Liver (tissue), 9 donors: ENCODE data around the gene C2orf76. TPM values are rescaled to one million over a fixed set of nuclear protein-coding genes. Genes with fewer than 3 reads are reported as not detected.

Experiments
- DNase-seq: peaks from one replicate; pipeline ENCODE4 v3.0.0-alpha.2; 2017; ENCODE audit warnings: low spot score
- H3K27ac ChIP-seq, 2 donors: one replicate each; pipeline ENCODE4 v1.7.0; 2013; ENCODE audit warnings: inconsistent platforms in 2 of 2, low read length in 2 of 2, control low read depth in 1 of 2, low read depth in 1 of 2, mild to moderate bottlenecking in 1 of 2
- H3K27me3 ChIP-seq, 4 donors: one replicate each; pipeline versions ENCODE4 v1.6.1 to v1.7.0; 2013; ENCODE audit warnings: low read length in 3 of 4, inconsistent platforms in 1 of 4, mild to moderate bottlenecking in 1 of 4, moderate library complexity in 1 of 4; ENCODE audit not compliant: control insufficient read depth in 4 of 4, insufficient read depth in 4 of 4
- H3K36me3 ChIP-seq, 4 donors: one replicate each; pipeline versions ENCODE4 v1.6.1 to v1.7.0; 2013; ENCODE audit warnings: low read length in 3 of 4, mild to moderate bottlenecking in 3 of 4, low read depth in 1 of 4, moderate library complexity in 1 of 4; ENCODE audit not compliant: control insufficient read depth in 4 of 4, insufficient read depth in 3 of 4
- H3K4me1 ChIP-seq, 4 donors: one replicate each; pipeline versions ENCODE4 v1.6.1 to v1.7.0; 2013; ENCODE audit warnings: low read length in 3 of 4, mild to moderate bottlenecking in 3 of 4, moderate library complexity in 1 of 4; ENCODE audit not compliant: control insufficient read depth in 4 of 4, insufficient read depth in 4 of 4
- H3K4me3 ChIP-seq, 3 donors: one replicate each; pipeline versions ENCODE4 v1.6.1 to v1.7.0; 2013; ENCODE audit warnings: low read length in 3 of 3, control low read depth in 1 of 3, low read depth in 1 of 3, mild to moderate bottlenecking in 1 of 3
- H3K9ac ChIP-seq, 2 donors: one replicate each; pipeline ENCODE4 v1.7.0; 2013; ENCODE audit warnings: low read length in 2 of 2, mild to moderate bottlenecking in 2 of 2, moderate library complexity in 2 of 2, control low read depth in 1 of 2, low read depth in 1 of 2
- H3K9me3 ChIP-seq, 4 donors: one replicate each; pipeline versions ENCODE4 v1.6.1 to v1.7.0; 2013; ENCODE audit warnings: low read length in 3 of 4; ENCODE audit not compliant: control insufficient read depth in 4 of 4
- EGR1 ChIP-seq, 2 donors: IDR thresholded peaks; 2 replicates each; pipeline ENCODE4 v1.6.1; 2016 to 2018; ENCODE audit warnings: antibody characterized with exemption in 2 of 2, low read depth in 2 of 2
- FOXA1 ChIP-seq: IDR thresholded peaks from 2 replicates; pipeline ENCODE4 v1.6.1; 2016; ENCODE audit warnings: antibody characterized with exemption
- FOXA2 ChIP-seq: IDR thresholded peaks from 2 replicates; pipeline ENCODE4 v1.6.1; 2016; ENCODE audit warnings: antibody characterized with exemption
- GABPA ChIP-seq, 2 donors: IDR thresholded peaks in 1 of 2; conservative IDR thresholded peaks in 1 of 2; 2 replicates each; pipeline ENCODE4 v1.6.1; 2016; ENCODE audit warnings: antibody characterized with exemption in 2 of 2, mild to moderate bottlenecking in 1 of 2, moderate library complexity in 1 of 2
- HNF4A ChIP-seq, 2 donors: conservative IDR thresholded peaks; 2 replicates each; pipeline ENCODE4 v1.6.1; 2016; ENCODE audit warnings: antibody characterized with exemption in 2 of 2, mild to moderate bottlenecking in 2 of 2
- HNF4G ChIP-seq: IDR thresholded peaks from 2 replicates; pipeline ENCODE4 v1.6.1; 2016; ENCODE audit warnings: antibody characterized with exemption
- JUND ChIP-seq, 2 donors: IDR thresholded peaks; 2 replicates each; pipeline ENCODE4 v1.6.1; 2016; ENCODE audit warnings: antibody characterized with exemption in 2 of 2
- NR2F2 ChIP-seq: IDR thresholded peaks from 2 replicates; pipeline ENCODE4 v1.6.1; 2016; ENCODE audit warnings: antibody characterized with exemption
- RAD21 ChIP-seq, 2 donors: IDR thresholded peaks; 2 replicates each; pipeline ENCODE4 v1.6.1; 2016; ENCODE audit warnings: antibody characterized with exemption in 2 of 2, mild to moderate bottlenecking in 2 of 2
- RXRA ChIP-seq, 2 donors: IDR thresholded peaks; 2 replicates each; pipeline ENCODE4 v1.6.1; 2017 to 2018; ENCODE audit warnings: antibody characterized with exemption in 2 of 2, mild to moderate bottlenecking in 1 of 2
- SP1 ChIP-seq: IDR thresholded peaks from 2 replicates; pipeline ENCODE4 v1.6.1; 2018; ENCODE audit warnings: antibody characterized with exemption, mild to moderate bottlenecking
- TAF1 ChIP-seq: conservative IDR thresholded peaks from 2 replicates; pipeline ENCODE4 v1.6.1; 2016; ENCODE audit warnings: antibody characterized with exemption, mild to moderate bottlenecking
- YY1 ChIP-seq: IDR thresholded peaks from 2 replicates; pipeline ENCODE4 v1.6.1; 2016; ENCODE audit warnings: antibody characterized with exemption, mild to moderate bottlenecking
- WGBS: extraction: QIAGEN DNeasy Blood & Tissue Kit; methylation state at CpG from one replicate; pipeline ENCODE4 v1.1.7; 2013; 5-methylcytosine and 5-hydroxymethylcytosine counted together
- polyA plus RNA-seq, 2 donors: library from polyadenylated mRNA; stranded (reverse) in 1 of 2; unstranded in 1 of 2; fragments of 200-250 nt in 1 of 2; fragments of >200 nt in 1 of 2; fragmentation: Nextera tagmentation in 1 of 2; extraction: Ambion mirVana in 1 of 2; gene quantifications; one replicate each; pipeline versions ENCODE4 v1.2.1 to v1.2.3, GENCODE V29; 2013 to 2015
- total RNA-seq, 2 donors: library from RNA; depleted of rRNA; stranded (reverse); fragments of >200 nt; gene quantifications; one replicate each; pipeline ENCODE4 v1.2.3, GENCODE V29; 2014
- TF ChIP-seq, protein P1 (sequence below): IDR thresholded peaks from 2 replicates; pipeline ENCODE4 v1.6.1; 2016; ENCODE audit warnings: antibody characterized with exemption
- TF ChIP-seq, protein P2 (sequence below): IDR thresholded peaks from 2 replicates; pipeline ENCODE4 v1.6.1; 2016; ENCODE audit warnings: antibody characterized with exemption
- TF ChIP-seq, protein P3 (sequence below): fragments of 150-350 bp; IDR thresholded peaks from 2 replicates; pipeline ENCODE4 v1.5.1; 2017; ENCODE audit warnings: improper control_type of control experiment, low read depth, low read length; ENCODE audit not compliant: missing input control
- TF ChIP-seq, protein P4 (sequence below): IDR thresholded peaks from 2 replicates; pipeline ENCODE4 v1.6.1; 2016; ENCODE audit warnings: antibody characterized with exemption
- TF ChIP-seq, protein P5 (sequence below): IDR thresholded peaks from 2 replicates; pipeline ENCODE4 v1.6.1; 2016; ENCODE audit warnings: antibody characterized with exemption, mild to moderate bottlenecking
- donor health status: healthy.
- donor health status: healthy.
- donor health status: healthy.
- donor health status: healthy.
- donor health status: healthy.

Gene C2orf76
- total and polyA plus RNA-seq, 4 donors = 2.7 to 6.3 (median 4.6) TPM

DNA sequence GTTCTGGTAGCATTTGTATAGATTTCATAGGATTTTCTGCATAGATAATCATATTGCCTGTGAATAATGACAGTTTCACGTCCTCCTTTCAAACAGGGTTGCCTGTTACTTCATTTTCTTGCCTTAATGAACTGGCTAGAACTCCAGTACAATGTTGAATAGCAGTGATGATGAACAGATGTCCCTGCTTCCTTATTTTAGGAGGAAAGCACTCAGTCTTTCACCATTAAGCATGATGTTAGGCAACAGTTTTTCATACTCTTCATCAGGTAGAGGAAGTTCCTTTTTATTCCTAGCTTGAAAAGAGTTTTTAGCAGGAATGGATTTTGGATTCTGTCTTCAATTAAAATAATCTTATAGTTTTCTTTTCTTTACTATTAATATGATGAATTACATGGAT, 39.7 kb downstream of the C2orf76 start:
- Histone ChIP-seq H3K27ac (no peak overlapping the region), H3K27me3 (no peaks in the 10 kb centered on the region), H3K4me1 (peaks cover 0 to 3% (median 0%) of the 10 kb centered on the region in 4 donors), H3K9ac (no peak overlapping the region), H3K9me3 (no peaks in the 10 kb centered on the region), H3K36me3 (no peaks in the 10 kb centered on the region), H3K4me3 (no peak overlapping the region)
- 88% methylated on average over 1 of the region's 1 CpG for WGBS
- DNase-seq = no peak
- no peak for TF ChIP-seq TAF1
- TF ChIP-seq YY1 = no peak

DNA sequence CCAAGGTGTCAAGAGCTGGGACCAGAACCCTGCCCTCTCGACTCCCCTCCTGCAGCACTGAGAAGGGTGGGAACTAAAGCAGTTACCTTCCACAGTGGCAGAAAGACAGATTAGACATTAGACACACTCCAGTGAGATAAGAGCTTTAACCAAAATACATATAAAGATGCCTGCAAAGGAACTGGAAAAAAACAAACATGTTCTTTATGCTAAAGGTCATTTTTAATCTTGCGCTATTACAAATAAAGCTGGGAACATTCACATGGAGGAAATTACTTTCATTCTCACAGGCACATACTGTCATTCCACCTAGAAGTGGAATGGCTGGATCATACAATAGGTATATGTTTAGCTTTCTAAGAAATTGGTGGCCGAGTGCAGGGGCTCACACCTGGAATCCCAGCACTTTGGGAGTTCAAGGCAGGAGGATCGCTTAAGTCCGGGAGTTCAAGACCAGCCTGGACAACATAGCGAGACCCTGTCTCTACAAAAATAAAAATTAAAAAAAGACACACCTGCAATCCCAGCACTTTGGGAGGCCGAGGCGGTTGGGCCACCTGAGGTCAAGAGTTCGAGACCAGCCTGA, 41.9 kb downstream of the C2orf76 start:
- H3K9ac ChIP-seq = no peak overlapping the region
- no peak for DNase-seq
- 73% methylated on average over 9 of the region's 9 CpGs for WGBS
- H3K4me3 ChIP-seq = no peak overlapping the region
- peaks cover 0 to 3% (median 0%) of the 10 kb centered on the region in 4 donors for H3K4me1 ChIP-seq
- no peak for TF ChIP-seq JUND (IDR thresholded peaks at IDR 0.05)
- TF ChIP-seq TAF1 = no peak
- TF ChIP-seq, protein P1, sequence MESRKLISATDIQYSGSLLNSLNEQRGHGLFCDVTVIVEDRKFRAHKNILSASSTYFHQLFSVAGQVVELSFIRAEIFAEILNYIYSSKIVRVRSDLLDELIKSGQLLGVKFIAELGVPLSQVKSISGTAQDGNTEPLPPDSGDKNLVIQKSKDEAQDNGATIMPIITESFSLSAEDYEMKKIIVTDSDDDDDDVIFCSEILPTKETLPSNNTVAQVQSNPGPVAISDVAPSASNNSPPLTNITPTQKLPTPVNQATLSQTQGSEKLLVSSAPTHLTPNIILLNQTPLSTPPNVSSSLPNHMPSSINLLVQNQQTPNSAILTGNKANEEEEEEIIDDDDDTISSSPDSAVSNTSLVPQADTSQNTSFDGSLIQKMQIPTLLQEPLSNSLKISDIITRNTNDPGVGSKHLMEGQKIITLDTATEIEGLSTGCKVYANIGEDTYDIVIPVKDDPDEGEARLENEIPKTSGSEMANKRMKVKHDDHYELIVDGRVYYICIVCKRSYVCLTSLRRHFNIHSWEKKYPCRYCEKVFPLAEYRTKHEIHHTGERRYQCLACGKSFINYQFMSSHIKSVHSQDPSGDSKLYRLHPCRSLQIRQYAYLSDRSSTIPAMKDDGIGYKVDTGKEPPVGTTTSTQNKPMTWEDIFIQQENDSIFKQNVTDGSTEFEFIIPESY = no peak
- no peak for TF ChIP-seq NR2F2
- no peak for TF ChIP-seq YY1
- TF ChIP-seq HNF4A (conservative IDR thresholded peaks at IDR 0.05) = peak; percentile 47 to 49
- TF ChIP-seq RAD21 (IDR thresholded peaks at IDR 0.05) = no peak
- TF ChIP-seq SP1 = peak; percentile 78
- no peak for TF ChIP-seq GABPA (IDR thresholded peaks at IDR 0.05 in 1 of 2, conservative IDR thresholded peaks at IDR 0.05 in 1 of 2)
- TF ChIP-seq FOXA2 = no peak
- no peak for TF ChIP-seq HNF4G
- TF ChIP-seq, protein P2, sequence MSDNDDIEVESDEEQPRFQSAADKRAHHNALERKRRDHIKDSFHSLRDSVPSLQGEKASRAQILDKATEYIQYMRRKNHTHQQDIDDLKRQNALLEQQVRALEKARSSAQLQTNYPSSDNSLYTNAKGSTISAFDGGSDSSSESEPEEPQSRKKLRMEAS = no peak
- TF ChIP-seq, protein P3, sequence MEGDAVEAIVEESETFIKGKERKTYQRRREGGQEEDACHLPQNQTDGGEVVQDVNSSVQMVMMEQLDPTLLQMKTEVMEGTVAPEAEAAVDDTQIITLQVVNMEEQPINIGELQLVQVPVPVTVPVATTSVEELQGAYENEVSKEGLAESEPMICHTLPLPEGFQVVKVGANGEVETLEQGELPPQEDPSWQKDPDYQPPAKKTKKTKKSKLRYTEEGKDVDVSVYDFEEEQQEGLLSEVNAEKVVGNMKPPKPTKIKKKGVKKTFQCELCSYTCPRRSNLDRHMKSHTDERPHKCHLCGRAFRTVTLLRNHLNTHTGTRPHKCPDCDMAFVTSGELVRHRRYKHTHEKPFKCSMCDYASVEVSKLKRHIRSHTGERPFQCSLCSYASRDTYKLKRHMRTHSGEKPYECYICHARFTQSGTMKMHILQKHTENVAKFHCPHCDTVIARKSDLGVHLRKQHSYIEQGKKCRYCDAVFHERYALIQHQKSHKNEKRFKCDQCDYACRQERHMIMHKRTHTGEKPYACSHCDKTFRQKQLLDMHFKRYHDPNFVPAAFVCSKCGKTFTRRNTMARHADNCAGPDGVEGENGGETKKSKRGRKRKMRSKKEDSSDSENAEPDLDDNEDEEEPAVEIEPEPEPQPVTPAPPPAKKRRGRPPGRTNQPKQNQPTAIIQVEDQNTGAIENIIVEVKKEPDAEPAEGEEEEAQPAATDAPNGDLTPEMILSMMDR = no peak
- TF ChIP-seq, protein P4, sequence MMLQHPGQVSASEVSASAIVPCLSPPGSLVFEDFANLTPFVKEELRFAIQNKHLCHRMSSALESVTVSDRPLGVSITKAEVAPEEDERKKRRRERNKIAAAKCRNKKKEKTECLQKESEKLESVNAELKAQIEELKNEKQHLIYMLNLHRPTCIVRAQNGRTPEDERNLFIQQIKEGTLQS = no peak
- TF ChIP-seq FOXA1 = no peak
- no peak for TF ChIP-seq EGR1 (IDR thresholded peaks at IDR 0.05; ENCODE audit: low read depth in 2 of 2)
- TF ChIP-seq RXRA (IDR thresholded peaks at IDR 0.05) = peak; percentile 60 to 64
- TF ChIP-seq, protein P5, sequence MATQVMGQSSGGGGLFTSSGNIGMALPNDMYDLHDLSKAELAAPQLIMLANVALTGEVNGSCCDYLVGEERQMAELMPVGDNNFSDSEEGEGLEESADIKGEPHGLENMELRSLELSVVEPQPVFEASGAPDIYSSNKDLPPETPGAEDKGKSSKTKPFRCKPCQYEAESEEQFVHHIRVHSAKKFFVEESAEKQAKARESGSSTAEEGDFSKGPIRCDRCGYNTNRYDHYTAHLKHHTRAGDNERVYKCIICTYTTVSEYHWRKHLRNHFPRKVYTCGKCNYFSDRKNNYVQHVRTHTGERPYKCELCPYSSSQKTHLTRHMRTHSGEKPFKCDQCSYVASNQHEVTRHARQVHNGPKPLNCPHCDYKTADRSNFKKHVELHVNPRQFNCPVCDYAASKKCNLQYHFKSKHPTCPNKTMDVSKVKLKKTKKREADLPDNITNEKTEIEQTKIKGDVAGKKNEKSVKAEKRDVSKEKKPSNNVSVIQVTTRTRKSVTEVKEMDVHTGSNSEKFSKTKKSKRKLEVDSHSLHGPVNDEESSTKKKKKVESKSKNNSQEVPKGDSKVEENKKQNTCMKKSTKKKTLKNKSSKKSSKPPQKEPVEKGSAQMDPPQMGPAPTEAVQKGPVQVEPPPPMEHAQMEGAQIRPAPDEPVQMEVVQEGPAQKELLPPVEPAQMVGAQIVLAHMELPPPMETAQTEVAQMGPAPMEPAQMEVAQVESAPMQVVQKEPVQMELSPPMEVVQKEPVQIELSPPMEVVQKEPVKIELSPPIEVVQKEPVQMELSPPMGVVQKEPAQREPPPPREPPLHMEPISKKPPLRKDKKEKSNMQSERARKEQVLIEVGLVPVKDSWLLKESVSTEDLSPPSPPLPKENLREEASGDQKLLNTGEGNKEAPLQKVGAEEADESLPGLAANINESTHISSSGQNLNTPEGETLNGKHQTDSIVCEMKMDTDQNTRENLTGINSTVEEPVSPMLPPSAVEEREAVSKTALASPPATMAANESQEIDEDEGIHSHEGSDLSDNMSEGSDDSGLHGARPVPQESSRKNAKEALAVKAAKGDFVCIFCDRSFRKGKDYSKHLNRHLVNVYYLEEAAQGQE = peak; percentile 15
- no peaks in the 10 kb centered on the region for H3K9me3 ChIP-seq
- H3K36me3 ChIP-seq = no peaks in the 10 kb centered on the region
- no peak overlapping the region for H3K27ac ChIP-seq
- H3K27me3 ChIP-seq = no peaks in the 10 kb centered on the region
